HS-5 (cell line): Measurements from ENCODE around the gene NDST3.

Source experiments
- DNase-seq: peaks from one replicate; pipeline ENCODE4 v3.0.0-alpha.2; 2012; ENCODE audit warnings: low read depth

Gene NDST3

DNA sequence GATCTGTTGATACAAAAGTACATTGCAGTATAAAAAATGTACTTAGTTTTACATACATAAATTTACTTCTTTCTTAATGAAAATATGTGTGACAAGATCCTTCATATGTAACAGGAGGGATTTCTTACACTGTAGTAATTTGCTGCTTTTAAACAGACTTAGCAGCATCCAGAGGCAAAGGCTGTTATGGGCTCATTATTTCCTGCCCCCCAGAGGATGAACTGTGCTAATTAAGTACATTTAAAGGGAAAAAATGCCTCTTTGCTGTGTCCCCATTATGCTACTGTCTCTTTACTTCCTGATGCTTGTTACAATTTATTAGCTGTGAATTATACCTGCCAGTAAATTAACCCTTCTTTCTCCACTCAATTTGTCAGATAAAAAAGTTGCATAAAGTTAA lies 47.1 kb downstream of the NDST3 start:
- DNase-seq: no peak

DNA sequence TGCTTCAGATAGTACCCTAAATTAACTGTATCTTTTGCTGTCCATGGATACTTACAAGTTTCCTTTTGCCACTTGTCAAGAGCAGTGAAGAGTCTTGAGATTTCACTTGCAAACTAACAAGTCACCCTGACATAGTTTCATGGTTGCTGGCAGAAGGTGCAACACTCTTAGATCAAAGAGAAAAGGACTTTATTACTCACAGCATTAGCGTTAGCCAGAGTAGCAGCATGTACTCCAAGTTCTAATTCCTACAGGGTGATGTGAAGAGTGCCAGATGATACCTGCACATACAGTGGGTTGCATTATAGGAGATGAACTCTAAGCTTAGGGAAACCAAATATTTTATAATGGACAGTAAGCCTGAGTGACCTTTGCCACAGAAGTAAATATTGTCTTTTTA lies 47.9 kb downstream of the NDST3 start:
- DNase-seq: no peak

DNA sequence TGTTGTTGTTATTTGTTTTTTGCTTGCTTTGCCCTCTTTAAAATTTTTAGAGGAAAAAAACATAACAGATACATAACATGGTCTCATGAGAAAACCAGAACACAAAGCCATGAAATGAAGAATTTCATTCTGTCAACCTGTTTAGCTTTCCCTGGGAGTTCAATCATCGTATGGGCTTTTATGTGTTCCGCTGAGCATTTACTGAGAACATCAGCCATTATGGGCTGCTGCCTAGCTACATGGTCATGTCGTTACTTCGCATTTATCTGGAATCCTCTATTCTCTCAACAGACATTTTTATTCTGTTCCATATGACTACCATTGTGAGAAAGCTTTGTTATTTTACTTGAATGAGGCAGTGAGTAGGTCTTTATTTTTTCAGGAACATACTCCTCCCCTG lies 51.4 kb downstream of the NDST3 start:
- DNase-seq: no peak

DNA sequence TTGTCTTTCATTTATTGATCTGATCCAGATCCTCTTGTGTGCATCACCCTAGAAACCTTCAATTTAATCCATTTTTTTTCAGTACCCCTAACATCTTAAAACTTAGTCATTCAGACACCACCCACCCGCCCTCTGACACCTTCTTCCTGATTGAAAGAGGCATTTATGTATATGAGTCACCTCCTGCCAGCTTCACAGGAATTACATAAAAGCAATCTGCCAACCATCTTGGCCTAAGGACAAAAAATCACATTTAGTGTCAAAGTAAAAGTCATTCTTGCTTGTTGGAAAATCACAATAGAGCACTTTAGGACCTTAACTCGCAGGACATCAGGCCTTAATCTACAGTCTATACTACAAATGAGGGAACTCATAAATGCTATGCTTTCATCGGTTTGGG lies 52.1 kb downstream of the NDST3 start:
- DNase-seq: peak; percentile 65

DNA sequence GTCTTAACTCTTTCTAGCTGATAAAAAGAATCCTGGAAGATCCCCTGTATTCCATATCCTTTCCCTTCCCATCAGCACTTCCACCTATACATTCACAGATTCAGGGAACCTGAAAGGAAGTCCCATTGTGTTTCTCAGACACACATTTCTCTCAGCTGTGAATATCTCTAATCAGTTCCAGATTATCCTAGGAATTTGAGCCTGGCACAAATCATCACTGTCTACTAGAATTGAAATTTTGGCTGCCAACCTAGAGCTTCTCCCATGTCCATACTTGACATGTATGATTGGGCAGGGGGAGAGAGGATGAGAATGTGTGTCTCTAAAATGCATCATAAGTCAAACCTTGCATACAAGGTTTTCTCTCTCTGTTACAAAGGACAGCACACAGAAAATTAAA lies 53.1 kb downstream of the NDST3 start:
- no peak for DNase-seq

- no peak for DNase-seq
Measured at GRCh38 chr4:118099106-118099505, 64.8 kb downstream of the NDST3 start.

DNA sequence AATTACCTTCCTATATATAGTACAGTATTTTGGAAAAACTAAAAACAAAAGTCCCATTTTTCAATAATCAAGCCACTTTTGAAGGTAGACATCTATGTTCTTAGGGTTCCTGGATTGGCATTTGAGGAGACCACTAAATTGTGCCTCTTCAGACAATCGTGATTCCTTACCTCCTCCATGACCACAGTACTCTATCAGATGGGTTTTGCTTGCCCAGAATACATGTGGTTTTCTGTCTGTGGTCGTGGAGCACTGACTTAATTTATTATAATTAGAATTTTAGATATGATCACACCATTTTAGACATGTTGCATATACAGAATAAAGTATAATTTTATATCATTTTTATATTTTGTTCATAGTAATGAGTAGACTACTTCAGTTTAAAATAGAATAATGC lies 67.9 kb downstream of the NDST3 start:
- no peak for DNase-seq

DNA sequence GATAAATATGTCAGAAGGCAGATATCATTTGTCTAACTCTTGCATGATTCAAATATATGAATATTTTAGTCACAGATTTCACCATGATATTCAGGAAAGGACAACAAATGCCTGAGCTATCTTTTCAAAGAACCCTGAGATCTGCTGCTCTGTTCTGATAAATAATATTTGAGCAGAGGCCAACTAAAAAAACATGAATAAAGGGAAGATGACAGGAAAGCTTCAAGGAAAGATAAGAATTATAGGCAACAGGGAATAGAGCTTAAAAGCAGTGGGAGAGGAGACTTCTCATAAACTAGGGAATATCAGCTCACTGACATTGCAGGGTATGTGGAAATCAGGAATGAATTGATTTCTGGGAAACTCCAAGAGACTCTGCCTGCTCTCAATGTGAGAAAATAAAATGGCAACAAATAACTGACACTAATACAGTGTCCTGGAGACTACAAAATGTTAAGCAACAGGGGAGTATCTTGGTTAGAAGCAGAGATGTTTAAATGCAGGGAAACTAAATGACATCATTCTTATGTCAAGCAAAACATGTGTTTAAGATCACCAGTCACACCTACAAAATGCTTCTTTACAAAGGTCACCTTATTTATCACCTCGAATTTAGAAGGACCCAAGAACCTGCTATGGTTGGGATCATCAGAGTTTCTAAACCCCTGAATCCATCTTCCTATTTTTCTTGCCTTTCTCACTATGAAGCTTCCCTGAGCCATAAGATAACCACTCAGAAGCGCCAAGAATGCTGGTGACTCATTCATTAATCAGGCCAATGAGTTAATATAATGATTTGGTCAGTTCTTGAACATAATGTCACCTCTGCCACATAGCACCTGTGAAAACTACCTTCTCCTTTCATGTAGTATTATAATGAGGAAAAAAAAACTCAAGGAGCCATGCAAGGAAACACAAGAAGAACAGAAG lies 78.1 kb downstream of the NDST3 start:
- DNase-seq: no peak

DNA sequence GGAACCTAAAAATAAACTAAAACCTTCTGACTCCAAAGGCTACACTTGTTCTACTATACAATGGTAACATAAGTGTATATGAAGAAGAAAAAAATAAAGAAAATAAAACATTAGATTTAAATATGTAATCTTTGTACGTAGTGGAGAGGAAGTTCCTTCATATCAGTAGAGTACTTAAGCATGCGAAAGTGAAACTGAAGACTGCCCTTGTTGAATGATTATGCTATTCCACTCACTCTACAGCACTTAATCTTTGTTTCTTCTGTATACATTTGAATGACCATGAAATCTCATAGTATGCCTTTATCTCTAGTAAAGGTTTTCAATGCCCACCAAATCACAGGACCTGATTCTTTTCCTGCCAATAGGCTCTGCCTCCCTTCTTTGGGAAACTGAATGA lies 78.9 kb downstream of the NDST3 start:
- no peak for DNase-seq

- DNase-seq: no peak
Measured at GRCh38 chr4:118114720-118115119, 80.4 kb downstream of the NDST3 start.

DNA sequence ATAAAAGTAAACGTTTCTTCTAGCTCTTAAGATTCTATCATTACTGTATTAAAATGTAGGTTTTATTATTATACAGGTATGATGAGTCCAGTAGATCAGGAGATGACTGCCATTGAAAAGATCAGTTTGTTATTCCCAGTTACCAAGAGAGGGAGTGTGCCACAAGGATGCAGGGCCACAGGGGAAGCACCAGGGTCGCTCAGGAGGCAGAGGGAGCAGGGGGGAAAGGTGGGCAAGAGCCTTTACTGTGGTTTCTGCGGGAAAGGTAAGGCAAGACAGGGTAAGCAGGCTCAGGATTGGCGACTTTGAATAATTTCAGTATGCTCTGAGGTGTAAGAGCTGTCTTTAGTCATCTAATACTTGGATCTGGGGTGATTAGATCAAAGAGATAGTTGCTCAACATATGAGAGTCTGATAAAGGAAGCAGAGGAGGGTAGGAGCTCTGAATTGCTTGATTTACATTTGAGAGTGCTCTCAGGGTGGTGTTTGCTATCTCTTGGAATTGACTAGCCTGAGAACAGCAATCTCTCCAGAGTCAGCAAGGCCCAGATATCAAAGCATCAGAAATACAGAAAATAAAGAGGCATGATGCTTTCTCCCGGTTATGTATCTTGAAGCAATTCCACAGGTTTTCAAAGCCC lies 86.0 kb downstream of the NDST3 start:
- no peak for DNase-seq

GRCh38 chr4:118124997-118125396 lies 90.7 kb downstream of the NDST3 start:
- DNase-seq: no peak

DNA sequence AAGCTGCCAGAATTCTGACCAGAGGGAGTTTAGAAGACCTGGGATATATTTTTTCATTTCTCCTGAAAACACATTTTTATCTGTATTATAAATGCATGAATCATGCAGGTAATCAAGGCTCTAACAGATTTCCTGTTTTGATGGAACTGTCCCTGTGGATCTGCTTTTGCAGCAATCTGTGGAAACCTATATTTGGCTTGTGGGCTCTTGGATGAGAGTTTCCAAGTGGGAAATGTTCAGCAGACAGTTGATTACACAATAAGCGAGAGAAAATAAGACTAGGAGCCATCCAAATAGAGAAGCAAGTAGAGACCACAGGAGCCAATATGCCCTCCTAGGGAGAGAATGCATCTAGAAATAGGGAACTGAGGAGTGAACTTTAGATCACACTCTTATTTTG lies 105.0 kb downstream of the NDST3 start:
- DNase-seq: no peak

DNA sequence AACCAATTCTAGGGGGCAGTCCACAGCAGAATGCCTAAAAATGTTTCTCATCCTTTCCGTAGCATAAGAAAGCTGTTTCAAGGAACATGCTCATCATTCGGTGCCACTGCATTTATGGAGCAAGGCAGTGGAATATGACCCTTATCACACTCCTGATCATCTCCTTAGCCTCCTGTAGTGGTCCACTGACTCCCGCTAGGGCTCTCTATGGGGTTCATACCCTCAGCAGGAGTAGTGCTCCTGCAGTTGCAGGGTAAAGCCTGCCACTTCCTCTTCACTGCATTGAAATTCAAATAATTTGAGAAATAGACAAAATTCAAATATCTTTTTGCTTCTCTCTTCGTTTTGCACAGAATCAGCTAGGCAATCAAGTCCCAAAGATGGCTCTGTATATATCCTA lies 107.0 kb downstream of the NDST3 start:
- DNase-seq: no peak

GRCh38 chr4:118154649-118155048 lies 120.4 kb downstream of the NDST3 start:
- no peak for DNase-seq

- no peak for DNase-seq
Measured at GRCh38 chr4:118155516-118155915, 121.2 kb downstream of the NDST3 start.

GRCh38 chr4:118158763-118159375 lies 124.6 kb downstream of the NDST3 start:
- no peak for DNase-seq

DNA sequence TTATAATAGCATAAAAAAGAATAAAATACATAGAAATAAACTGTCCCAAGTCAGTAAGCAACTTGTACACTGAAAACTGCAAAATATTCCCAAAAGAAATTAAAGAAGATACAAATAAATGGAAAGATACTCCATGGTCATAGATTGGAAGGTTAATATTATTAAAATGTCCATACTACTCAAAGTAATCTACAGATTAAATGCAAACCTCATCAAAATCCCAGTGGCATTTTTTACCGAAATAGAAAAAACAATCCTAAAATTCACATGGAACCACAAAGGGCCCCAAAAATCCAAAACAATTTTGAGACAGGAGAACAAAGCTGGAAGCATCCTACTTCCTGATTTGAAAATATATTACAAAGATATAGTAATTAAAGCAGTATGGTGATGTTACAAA lies 133.0 kb downstream of the NDST3 start:
- DNase-seq: no peak

DNA sequence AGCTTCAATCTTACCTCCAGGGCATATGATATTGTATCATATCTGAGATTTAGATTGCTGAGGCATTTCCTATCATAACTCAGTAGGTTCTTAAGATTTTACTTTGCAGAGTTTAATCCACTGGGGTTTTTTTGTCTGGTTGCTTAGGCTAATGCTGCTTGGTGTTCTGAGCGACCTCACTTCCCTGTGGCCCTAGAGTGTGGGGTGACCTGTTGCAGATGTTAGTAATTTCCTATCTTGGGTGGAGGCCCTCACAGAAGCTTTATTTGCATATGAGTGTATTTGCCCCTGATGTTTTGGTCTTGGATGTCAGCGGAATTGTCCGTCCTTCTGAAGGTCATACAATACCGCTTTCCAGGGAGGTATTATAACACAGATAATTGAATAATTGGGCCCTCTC lies 137.1 kb downstream of the NDST3 start:
- DNase-seq: no peak

GRCh38 chr4:118173126-118173525 lies 138.8 kb downstream of the NDST3 start:
- no peak for DNase-seq

DNA sequence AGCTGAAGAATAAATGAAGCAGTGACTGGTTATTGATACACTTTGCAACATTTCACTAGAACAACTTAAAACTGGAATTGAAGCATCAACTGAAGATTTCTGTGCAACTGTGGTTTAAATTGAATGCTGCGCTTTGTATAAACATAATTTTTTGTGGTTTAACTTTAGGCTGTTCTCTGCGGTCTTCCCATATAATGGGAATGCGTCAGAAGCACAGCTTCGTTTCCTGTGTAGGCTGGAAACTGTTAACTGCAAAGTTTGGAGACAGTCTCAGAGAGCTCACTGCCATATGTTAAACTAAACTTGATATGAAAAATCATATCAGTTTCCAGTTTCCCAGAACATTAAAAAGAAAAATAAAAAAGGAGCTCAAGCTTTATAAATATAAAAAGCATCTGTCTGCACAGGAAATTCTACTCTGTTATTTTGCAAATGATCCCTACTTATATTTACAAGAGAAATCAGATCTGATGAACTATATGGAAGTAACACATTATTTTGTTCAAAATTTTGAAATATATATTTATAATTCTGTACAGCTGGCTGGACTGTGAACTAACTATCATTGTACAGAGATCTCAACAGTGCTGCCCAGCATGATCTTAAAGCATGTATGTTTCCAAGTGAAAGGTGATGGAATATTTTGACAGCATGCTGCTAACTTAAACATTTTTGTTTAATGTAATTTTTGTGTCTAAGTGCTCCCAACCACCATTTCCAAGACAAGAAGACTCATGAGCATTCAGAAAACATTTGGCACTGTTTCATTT lies 139.9 kb downstream of the NDST3 start:
- DNase-seq: peak; percentile 73

- no peak for DNase-seq
Measured at GRCh38 chr4:118175506-118175905, 141.2 kb downstream of the NDST3 start.
